Measurements from ENCODE around the gene IFITM5. TPM values are rescaled to one million over a fixed set of nuclear protein-coding genes. Genes with fewer than 3 reads are reported as not detected.

IFITM5 gene
- total and polyA plus RNA-seq, 9 of the 15 experiments (the other 6 are each of a cell fraction or from before 2014, with no cell fraction given): 0.19 TPM; not detected in 8

DNA sequence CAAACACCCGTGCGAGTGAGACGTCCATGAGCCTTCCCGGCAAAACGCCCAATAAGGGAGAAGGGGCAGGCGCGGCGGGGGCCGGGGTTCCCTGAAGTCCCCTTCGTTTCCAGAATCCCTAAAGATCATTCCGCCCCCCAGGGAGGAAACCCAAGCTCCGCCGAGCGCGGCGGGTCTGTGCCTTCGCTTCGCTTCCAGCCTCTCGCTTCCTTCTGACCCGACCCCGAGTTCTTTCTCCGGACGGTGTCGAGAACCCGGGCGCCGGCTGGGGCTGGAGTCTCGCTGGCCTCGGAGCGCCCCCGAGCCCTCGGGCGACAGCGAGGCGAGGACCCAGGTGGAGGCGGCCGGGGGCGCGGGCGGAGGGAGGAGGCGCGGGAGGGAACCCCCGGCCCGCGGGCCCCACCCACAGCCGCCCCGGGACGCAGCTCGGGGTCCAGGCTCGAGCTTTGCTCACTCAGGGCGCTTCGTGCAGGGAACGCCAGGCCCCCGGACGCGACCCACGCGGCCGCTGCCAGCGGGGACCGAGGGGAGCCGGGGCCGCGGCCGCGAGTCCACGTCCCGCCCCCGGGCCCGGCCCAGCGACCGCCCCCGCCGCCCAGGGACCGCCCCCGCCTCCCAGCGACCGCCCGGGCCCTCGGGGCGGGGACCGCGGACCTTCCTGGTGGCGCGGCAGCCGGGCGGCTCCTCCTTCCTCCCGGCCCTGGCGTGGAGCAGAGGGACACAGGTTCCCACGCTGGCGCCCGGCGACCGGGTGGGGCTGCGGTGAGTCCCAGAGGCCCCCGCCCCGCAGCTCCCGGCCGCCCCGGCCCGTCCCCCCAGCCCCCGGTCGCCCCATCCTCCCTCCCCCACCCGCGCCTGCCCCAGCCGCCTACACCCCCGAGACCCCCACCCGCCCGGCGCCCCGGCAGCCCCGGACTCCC lies 10.6 kb downstream of the IFITM5 start, which contains the start of gene PGGHG (continued):
- TF ChIP-seq PPARD (CRISPR knock-in tag; IDR thresholded peaks at IDR 0.05) (no peak), KLF13 (tag; IDR thresholded peaks at IDR 0.05; ENCODE audit: borderline replicate concordance, low read depth) (no peak), CCAR2 (IDR thresholded peaks at IDR 0.05; ENCODE audit: low read depth, low read length) (no peak), ZNF778 (CRISPR knock-in tag; IDR thresholded peaks at IDR 0.05) (no peak), SNIP1 (IDR thresholded peaks at IDR 0.05; ENCODE audit: low read depth) (no peak), UBTF (IDR thresholded peaks at IDR 0.05; ENCODE audit: borderline replicate concordance in 1 of 2, low read depth in 2 of 2, low read length in 2 of 2) (peak in 1 of 2 experiments; percentile 28; a peak in 1 of 4 replicates), MEF2A (IDR thresholded peaks at IDR 0.05; ENCODE audit: control insufficient read depth, low read depth, low read length) (no peak), ZNF511 (CRISPR knock-in tag; IDR thresholded peaks at IDR 0.05) (no peak), SNRNP70 (optimal IDR thresholded peaks at IDR 0.05; ENCODE audit: low read depth, low read length) (no peak), KDM5B (IDR thresholded peaks at IDR 0.05; ENCODE audit: insufficient replicate concordance, low read depth, low read length) (peak; percentile 43), ZNF408 (CRISPR knock-in tag; IDR thresholded peaks at IDR 0.05; ENCODE audit: low read depth) (no peak), ZNF668 (CRISPR knock-in tag; IDR thresholded peaks at IDR 0.05) (no peak), MTA1 (IDR thresholded peaks at IDR 0.05; ENCODE audit: borderline replicate concordance) (no peak), BHLHE40 (IDR thresholded peaks at IDR 0.05; ENCODE audit: low read length) (no peak), KHSRP (IDR thresholded peaks at IDR 0.05) (no peak), RBBP5 (IDR thresholded peaks at IDR 0.05; ENCODE audit: borderline replicate concordance, insufficient read depth, low read length, poor library complexity, severe bottlenecking) (peak; percentile 42), CBX1 (IDR thresholded peaks at IDR 0.05; ENCODE audit: low read depth) (peak; percentile 65; the same call in 1 of the 2 replicates), ETV5 (CRISPR knock-in tag; IDR thresholded peaks at IDR 0.05; ENCODE audit: low read depth) (no peak), TBL1XR1 (IDR thresholded peaks at IDR 0.05; ENCODE audit: low read length in 2 of 2) (no peak)
- TF ChIP-seq, protein P1, sequence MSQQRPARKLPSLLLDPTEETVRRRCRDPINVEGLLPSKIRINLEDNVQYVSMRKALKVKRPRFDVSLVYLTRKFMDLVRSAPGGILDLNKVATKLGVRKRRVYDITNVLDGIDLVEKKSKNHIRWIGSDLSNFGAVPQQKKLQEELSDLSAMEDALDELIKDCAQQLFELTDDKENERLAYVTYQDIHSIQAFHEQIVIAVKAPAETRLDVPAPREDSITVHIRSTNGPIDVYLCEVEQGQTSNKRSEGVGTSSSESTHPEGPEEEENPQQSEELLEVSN (IDR thresholded peaks at IDR 0.05; ENCODE audit: borderline replicate concordance in 1 of 2, extremely low read depth in 1 of 2, insufficient read depth in 1 of 2, insufficient read length in 1 of 2, low read depth in 1 of 2, low read length in 1 of 2, poor library complexity in 1 of 2, severe bottlenecking in 1 of 2): peak; percentile 20 to 76

All from K562 (cell line).